ENCODE measurements around the gene UCN.
"Not testable (repeated sequence)": the region's sequence is repeated elsewhere in the genome, so short reads cannot be mapped to it uniquely, and the experiment has no call there.

Gene UCN

DNA sequence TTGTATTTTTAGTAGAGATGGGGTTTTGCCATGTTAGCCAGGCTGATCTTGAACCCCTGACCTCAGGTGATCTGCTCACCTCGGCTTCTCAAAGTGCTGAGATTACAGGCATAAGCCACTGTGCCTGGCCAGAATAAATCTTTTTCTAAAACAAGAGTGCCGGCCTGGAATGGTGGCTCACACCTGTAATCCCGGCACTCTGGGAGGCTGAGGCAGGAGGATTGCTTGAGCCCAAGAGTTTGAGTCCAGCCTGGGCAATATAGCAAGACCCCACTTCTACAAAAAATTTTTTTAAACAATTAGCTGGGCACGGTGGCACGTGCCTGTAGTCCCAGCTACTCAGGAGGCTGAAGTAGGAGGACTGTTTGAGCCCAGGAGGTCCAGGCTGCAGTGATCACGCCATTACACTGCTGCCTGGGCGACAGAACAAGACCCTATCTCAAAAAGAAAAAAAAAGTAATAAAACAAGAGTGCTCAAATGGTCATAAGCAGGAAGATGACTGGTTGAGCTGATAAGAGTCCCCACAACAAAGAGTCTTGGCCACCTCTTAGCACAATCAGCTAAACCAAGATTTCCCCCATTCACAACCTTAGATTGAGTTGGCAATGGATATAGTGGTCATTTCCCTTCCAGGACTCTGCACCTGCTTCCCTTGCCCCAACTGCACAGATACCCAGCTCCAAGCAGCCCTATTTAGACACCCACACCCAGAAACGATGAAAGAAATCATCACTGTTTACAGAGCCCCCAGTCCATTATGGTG, 5.8 kb upstream of the UCN start:
- no peak for DNase-seq

DNA sequence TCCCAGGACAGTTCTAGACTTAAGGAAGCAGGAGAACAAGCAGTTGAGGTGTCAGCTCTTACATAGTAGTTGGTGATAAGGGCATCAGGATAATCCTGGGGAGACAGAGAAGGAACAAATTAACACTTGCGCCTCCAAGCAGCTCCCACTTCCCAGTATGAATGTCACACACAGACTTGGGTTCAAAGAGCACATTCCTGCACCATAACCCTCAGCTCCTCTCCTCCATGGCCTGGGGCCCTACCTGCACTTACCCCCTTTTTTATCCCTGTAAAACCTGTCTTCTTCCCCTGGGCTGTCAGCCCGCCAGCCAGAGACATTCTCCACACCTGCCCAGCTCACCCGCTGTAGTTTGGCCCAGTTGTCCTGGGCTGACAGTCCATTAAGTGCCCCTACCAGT, 3.9 kb upstream of the UCN start:
- no peak for DNase-seq

DNA sequence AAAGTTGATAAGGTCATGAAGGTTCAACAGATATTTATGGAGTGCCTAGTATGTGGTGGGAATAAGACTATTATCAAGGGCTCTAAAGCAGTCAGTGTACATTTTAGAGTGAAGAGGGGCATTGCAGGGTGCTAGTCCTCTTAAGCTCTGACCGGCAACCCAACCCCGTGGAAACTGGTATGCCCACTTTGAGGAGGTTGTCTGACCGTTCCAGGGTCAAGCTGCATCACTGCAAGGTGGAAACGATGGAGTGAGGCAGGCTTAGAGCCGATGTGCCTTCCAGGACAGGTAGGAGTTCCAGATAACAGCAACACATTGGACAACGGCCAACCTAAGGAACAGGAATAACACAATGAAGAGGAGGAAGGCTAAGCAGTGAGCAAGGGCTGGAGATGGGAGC, 1.4 kb upstream of the UCN start:
- no peak for DNase-seq

DNA sequence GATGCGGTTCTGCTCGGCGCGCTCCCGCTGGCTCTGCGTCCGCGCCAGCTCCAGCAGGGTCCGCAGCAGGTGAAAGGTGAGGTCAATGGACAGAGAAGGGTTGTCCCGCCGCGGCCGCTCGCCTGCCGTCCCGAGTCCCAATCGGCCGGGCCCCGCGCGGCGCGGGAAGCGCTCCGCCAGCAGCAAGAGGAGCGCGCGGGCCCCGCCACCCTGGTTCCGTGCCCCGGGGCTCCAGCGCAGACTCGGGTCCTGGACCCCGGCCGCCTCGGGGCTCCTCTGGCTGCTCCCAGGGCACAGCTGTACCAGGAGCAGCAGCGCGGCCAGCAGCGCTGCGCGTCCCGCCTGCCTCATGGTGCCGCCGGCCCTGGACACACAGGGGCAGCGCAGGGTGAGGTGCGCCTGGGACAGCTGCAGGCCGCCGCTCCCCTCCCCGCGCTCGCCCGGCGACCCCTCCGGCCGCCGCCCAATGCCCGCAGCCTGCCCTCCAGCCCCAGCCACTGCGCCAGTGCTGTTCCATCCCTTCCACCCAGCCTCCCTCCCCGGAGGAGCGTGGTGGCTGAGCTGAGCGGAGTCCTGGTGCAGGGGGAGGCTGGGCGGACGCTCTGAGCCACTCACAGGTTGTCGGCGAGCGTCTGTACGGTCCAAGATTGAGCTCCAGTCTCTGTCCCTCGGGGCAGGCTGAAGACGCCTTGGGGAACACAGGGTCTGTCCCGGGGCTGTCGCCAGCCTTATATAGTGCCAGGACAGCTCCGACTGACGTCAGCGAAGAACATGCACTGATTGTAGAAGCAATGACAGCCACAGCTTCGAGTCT, 493 bp downstream of the UCN start:
- DNase-seq = no peak

DNA sequence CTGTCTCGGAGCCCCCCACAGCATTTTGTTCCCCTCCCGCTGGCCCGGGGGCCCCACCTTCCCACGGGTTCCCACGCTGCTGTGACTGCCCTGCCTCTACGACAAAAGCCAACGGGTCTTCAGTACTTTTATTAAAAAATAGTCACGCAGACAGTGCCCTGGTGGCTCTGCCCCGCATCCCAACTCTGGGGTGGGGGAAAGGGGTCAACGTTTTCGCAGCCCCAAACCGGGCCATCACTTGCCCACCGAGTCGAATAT, 1.0 kb downstream of the UCN start:
- DNase-seq = no peak

DNA sequence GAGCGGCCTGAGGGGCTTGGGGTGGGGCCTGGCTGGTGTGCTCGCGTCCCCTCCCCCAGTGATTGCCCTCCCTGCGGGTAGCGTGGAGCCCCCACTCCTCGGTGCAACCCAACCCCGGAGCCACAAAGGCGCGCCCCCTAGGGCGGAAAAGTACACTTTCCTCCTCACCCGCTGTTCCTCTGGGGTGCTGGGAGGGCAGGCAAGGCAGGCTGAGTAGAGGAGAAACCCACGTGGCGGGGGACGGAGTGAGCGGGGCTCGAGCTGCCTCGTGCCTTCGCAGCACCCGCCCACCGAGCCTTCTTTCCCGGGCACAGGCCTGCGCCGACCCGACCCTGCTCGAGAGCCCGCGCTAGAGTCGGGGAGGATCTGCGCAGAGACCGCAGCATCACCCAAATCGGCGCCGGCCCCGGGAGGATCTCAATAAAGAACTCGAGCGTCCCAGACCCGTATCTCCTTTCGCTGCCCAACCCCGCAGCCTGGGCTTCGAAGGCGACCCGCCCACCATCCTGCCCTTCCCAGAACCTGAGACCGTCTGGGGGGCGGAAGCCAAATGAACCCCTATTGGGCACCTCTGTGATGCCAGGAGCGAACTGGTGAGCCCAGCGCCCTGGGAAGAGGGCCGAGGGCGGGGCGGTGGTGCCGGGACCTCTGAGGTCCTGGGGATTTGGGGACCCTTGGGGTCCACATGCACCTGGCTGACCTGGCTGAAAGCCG, 1.5 kb downstream of the UCN start:
- DNase-seq = no peak

DNA sequence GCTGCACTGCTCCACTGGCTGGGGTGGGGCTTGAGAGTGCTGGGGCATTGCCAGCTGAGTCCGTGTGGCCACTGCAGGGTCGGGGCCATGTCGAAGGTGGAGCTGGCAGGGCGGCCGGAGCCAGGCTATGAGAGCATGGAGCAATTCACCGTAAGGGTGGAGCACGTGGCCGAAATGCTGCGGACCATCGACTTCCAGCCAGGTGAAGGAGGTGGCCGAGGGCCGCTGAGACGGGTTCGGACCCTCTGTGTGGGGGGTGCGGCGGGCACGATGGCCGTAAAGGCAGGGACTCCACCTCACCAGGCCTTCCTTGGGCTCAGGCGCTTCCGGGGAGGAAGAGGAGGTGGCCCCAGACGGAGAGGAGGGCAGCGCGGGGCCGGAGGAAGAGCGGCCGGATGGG, 2.1 kb downstream of the UCN start:
- DNase-seq = no peak

DNA sequence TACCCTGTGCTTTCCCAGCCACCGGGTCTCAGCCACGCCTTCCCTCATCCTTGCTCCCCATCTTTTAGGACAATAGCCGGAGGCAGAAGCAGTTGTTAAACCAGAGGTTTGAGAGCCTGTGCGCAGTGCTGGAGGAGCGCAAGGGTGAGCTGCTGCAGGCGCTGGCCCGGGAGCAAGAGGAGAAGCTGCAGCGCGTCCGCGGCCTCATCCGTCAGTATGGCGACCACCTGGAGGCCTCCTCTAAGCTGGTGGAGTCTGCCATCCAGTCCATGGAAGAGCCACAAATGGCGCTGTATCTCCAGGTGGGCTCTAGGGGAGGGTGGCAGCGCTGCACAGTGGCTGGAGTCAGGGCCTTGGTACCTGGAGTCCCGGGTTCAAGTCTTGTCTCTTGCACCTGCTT, 2.7 kb downstream of the UCN start:
- DNase-seq = no peak

DNA sequence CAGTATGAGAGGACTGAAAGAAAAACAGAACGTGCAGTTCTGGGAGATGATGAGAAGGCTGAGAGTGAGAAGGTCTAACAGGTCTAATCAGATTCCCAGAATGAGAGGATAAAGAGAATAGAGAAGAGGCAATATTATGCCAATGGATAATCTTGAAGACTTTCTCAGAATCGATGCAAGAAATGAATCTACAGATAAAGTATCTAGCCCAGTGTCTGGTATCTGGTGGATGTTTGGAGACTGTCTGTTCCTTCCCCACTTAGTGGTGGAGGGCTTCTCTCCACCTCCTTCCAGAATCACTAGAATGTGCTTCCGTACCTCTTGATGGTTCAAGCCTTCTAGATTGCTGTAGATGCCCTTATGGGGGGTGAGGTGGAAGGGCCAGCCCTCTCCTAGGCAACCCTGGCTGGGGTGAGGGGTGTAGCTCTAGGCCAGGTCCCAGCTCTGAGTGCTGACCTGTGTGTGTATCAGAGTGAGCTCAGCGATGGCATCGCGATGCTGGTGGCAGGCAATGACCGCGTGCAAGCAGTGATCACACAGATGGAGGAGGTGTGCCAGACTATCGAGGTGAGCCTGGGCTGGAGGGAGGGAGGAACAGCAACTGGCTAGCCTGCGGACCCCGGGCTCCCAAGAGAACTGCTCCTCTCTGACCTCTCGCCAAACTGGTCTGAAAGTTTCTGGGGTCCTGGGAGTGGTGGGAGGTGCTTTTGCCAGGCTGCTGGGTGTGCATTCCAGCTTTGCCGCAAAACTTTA, 3.6 kb downstream of the UCN start:
- no peak for DNase-seq

DNA sequence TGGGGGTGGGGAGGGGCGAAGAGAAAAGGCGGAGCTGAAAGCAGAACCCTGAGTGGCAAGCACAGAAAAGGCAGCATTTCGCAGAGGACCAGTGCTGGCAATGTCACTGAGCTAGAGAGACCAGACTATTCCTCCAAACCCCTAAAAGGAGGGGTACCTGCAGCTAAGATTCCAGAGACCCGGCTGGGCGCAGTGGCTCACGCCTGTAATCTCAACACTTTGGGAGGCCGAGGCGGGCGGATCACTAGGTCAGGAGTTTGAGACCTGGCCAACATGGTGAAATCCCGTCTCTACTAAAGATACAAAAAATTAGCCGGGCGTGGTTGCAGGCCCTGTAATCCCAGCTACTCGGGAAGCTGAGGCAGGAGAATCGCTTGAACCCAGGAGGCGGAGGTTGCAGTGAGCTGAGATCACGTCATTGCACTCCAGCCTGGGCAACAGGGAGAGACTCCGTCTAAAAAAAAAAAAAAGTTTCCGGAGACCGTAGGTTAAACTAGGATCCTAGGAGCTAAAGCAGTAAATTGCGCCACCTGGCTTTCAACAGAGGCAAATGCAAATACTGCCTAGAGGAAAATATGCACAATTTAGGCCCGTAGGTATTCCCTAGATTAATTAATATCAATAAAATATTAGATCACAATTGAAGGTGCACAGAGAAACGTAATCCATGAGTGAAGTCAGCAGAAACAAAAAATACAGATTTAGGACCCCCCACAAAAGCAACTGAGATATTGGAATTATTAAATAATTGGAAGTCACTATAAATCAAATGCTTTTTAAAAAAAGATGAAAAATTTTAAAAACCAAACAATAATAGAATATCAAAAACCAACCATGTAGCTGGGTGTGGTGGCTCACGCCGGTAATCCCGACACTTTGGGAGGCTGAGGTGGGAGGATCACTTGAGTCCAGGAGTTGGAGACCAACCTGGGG, 4.9 kb downstream of the UCN start:
- DNase-seq = no peak

DNA sequence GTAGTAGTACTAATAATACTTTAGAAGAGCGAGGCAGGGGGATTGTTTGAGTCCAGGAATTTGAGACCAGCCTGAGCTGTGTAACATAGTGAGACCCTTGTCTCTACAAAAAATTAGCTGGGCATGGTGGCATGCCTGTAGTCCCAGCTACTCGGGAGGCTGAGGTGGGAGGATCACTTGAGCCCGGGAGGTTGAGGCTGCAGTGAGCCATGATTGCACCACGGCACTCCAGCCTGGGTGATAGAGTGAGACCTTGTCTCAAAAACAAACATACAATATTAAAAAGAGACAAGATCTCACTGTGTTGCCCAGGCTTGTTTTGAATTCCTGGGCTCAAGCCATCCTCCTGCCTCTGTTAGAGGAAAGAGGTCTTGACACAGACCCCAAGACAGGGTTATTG, 7.6 kb downstream of the UCN start:
- not testable (repeated sequence) for DNase-seq

DNA sequence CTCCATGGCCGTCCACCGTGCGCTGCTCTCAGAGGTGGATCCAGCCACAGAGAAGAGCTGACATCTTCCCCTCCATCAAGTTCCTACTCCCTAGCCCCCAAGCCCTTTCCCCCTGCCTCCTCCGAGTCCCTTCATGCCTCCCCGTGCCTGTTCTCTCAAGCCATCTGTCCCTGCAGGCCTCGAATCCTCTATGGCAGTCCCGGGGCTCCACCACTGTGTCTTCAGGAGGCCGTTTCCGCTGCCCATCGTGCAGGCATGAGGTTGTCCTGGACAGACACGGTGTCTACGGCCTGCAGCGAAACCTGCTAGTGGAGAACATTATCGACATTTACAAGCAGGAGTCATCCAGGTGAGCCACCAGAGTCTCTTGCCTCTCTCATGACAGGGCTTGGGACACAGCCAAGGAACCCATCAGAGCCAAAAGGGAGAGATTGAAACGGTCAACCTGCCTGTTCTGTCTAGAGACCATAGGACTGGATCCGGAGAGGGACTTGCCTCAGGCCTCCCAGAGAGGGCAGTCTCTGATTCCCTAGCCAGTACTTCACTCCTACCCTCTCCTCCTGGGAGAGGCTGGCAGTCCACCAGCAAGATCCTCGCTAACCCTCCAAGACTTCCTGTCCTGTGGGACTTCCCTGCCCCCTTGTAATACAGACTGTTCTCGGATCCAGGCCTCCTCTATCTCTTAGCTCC, 9.7 kb downstream of the UCN start:
- DNase-seq = no peak

DNA sequence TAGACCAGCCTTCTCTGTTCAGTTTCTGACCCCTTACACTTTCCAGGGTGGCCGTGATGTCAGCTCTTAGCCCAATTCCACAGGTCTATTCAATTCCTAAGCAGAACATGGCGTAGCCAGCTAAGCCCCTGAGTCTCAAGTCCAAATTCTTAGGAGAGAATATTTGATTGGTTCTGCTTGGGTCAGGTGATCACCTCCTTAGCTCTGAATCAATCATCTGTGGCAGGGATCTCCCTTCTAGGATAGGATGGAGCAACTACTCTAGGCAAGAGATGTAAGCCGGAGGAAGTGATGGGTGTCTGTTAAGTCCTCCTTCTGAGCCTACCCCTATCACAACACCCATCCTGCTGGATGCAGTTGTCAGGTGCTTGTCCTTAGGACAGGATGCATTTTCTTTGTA, 11.1 kb downstream of the UCN start:
- no peak for DNase-seq

DNA sequence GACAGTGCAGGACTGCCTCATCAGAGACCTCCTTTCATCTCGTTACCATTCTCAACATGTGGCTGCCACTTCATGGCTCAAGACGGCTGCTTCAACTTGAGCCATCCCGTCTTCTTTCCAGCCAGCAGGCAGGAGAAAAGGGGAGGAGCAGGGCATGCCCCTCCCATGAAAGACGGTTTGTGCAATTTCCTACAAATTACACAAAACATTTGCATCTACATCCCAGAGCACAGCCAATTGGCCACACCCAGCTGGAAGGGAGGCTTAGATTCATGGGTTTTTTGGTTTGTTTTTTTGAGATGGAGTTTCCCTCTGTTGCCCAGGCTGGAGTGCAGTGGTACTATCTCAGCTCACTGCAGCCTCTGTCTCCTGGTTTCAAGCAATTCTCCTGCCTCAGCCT, 11.8 kb downstream of the UCN start:
- DNase-seq = no peak

DNA sequence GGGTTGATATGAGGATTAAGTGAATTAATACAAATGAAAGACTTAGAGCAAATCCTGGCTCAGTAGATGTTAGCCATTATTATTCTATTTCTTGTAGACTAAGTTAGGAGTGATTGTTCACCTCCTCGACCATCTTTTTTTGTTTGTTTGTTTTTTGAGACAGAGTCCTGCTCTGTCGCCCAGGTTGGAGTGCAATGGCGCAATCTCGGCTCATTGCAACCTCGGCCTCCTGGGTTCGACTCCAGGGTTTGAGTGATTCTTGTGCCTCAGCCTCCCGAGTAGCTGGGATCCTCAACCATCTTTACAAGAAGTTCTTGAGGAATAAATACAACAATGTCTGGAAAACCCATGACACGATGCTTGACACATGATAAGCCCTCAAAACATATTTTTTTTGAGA, 13.3 kb downstream of the UCN start:
- no peak for DNase-seq

DNA sequence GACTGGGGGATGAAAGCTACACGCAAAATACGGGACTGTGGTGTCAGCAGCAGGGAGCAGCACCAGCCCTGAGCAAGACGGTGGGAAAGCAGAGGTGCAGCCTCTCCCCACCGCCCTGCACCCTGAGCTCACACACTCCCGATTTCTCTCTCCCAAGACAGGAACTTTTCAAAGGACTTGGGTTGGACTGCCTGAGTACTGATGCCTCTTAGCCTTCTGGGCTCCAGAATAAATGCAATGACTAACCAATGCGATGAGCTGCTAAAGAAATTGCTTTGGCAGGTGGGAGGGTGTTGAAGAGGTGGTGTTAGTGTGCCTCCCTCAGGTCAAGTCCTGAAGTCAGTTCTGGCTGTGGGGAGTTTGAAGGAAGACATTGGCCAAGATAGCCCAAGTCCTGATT, 16.4 kb downstream of the UCN start:
- DNase-seq = no peak

DNA sequence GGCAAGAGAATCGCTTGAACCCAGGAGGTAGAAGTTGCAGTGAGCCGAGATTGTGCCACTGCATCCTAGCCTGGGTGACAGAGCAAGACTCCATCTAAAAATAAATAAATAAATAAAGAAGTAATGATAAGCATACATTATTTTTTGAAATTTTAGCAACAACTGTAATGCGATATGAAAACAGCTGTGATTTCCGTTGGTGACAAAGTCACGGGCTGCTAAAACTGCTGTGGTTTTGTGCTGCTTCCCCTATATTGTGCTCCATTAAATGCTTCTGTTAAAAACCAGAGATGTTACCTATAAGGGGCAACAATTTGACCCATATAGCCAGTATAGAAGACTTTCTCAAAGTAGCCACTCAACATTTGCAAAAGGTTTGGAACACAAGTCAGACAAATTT, 17.7 kb downstream of the UCN start:
- DNase-seq = no peak

DNA sequence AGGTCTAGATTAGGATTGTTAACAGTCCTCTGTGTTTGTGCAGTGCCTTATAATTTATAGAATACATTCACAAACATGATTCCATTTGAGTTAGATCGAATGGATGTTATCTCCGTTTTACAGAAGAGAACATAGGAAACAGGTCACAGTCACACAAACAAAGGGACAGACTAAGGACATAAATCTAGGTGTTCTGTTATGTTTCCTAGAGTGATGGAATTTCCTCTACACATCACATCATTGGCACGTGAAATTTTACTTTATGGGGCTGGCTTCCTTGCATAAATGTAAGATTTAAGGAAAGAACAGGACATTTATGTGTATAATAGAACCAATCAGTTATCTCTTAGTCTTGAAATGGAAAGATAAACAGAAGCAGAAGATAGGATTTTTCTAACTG, 19.6 kb downstream of the UCN start:
- no peak for DNase-seq

DNA sequence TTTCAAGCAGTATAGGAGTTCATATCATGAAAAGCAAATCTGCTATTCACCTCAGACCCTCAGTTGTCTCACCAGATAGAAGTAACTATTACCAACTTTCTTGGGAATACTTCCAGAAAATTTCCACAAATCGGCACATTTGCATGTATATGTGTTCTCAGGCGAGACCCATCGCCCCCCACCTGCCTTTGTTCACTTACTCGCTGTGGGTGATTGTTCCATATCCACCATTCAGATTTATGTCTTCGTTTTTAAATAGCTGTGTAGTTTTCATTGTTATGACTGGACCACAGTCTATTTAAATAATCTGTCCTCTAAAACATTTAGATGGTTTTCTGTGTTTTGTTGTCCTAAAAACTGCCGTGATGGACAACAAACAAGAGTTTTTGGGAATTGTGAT, 22.8 kb downstream of the UCN start:
- no peak for DNase-seq

DNA sequence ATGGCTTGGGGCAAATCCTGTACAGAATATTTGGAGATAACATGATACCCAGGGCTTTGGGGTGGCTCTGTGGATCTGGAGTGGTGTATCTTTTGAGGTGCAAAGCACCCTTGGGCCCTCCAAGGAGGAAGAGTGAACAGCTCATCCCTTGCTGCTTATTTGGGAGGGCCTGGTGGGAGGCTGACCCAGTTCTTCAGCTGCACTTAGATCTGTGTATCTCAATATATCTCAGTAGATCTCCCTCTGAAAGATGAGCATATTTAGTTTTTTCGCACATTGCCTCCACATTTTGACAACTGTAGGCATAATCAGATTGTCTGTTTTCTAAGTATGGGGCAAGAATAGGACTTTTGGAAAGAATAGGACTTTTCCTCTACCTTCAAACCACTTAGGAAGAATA, 23.2 kb downstream of the UCN start:
- DNase-seq = no peak

DNA sequence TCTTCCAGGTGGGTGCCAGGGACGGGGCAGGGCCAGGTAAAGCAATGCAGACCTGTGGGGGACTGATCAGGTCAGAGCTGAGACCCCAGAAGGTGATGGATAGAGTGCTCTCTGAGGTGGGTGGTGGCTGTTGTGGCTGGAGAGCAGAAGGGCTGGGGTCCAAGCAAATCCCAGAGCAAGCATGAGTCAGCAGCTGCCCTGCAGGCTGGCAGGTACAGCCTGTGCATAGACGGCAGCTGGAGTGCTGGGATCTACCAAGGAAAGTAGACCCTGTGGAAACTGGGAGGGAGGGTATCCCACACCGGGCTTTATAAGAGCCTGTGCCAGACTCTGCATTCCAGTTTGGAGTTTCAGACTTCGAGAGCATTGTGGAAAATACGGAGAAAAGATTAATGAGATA, 25.4 kb downstream of the UCN start:
- no peak for DNase-seq

Measured in activated CD4-positive, alpha-beta T cell treated with anti-CD3 and anti-CD28 coated beads for 1 hour (primary cell).